Upper lobe of left lung (tissue), 6 donors: ENCODE results near the gene CDADC1. TPM values are rescaled to one million over a fixed set of nuclear protein-coding genes. Genes with fewer than 3 reads are reported as not detected.

Experiments
- ATAC-seq, 2 donors: fragments of 200-7000 bp; cut with Tn5 transposase; one replicate each; pipeline ENCODE4 v1.9.1; 2022; ENCODE audit warnings: mild to moderate bottlenecking in 2 of 2, moderate library complexity in 2 of 2; ENCODE audit not compliant: low FRiP score in 2 of 2
- DNase-seq, 2 donors: peaks; one replicate each; pipeline ENCODE4 v3.0.0-alpha.2; 2019 to 2020
- H3K27ac ChIP-seq, 4 donors: fragments of 200-600 bp; sonication (generic); one replicate each; pipeline ENCODE4 v1.5.1; 2016 to 2019
- H3K27me3 ChIP-seq, 4 donors: fragments of 200-600 bp; sonication (generic); one replicate each; pipeline ENCODE4 v1.5.1; 2017 to 2019
- H3K36me3 ChIP-seq, 4 donors: fragments of 200-600 bp; sonication (generic); one replicate each; pipeline ENCODE4 v1.5.1; 2016 to 2019
- H3K4me1 ChIP-seq, 4 donors: fragments of 200-600 bp; sonication (generic); one replicate each; pipeline ENCODE4 v1.5.1; 2018 to 2019
- H3K4me3 ChIP-seq, 4 donors: fragments of 200-600 bp; sonication (generic); one replicate each; pipeline ENCODE4 v1.5.1; 2017 to 2019; ENCODE audit warnings: mild to moderate bottlenecking in 2 of 4, moderate library complexity in 1 of 4
- H3K9me3 ChIP-seq, 4 donors: fragments of 200-600 bp; sonication (generic); one replicate each; pipeline ENCODE4 v1.5.1; 2018 to 2019
- CTCF ChIP-seq, 6 experiments: fragments of 450-650 bp in 4 of 6; fragments of 200-600 bp in 2 of 6; sonication (generic) in 2 of 6; IDR thresholded peaks; one replicate each; pipeline ENCODE4 v1.5.1; 2016 to 2019; ENCODE audit warnings: antibody characterized with exemption in 6 of 6
- EP300 ChIP-seq, 4 donors: sonication (generic); formaldehyde crosslinking; IDR thresholded peaks; one replicate each; pipeline ENCODE4 v1.5.1; 2017; ENCODE audit warnings: antibody characterized with exemption in 4 of 4, control low read depth in 2 of 4
- POLR2A ChIP-seq, 4 donors: fragments of 450-650 bp; IDR thresholded peaks; one replicate each; pipeline ENCODE4 v1.5.1; 2016 to 2017; ENCODE audit warnings: antibody characterized with exemption in 4 of 4, mild to moderate bottlenecking in 2 of 4
- POLR2AphosphoS5 ChIP-seq, 2 donors: sonication (generic); formaldehyde crosslinking; IDR thresholded peaks; one replicate each; pipeline ENCODE4 v1.5.1; 2017; ENCODE audit warnings: antibody characterized with exemption in 2 of 2
- WGBS, 2 donors: methylation state at CpG; one replicate each; pipeline ENCODE4 v1.1.5; 2017 to 2018; 5-methylcytosine and 5-hydroxymethylcytosine counted together
- total RNA-seq, 6 donors: library from RNA; depleted of rRNA in 4 of 6; stranded (reverse); fragments of >200 nt in 4 of 6; gene quantifications; one replicate each; pipeline versions ENCODE4 v1.1.0 to v1.2.1, GENCODE V29; 2016 to 2021
- donor health status: DM: no; HTN: no; CAD: no; lungs with moderate emphysema.
- donor health status: DM: no; HTN: yes; CAD: no; lungs with severe emphysema.

Gene CDADC1
- total RNA-seq, 6 donors from 2014 or later: 4.2 to 16.4 (median 10.6) TPM

GRCh38 chr13:49220856-49221589 lies 26.7 kb upstream of the CDADC1 start:
- DNase-seq: peak in 1 of 2 donors; percentile 85
- peak in 1 of 2 donors; percentile 39 for ATAC-seq

GRCh38 chr13:49221590-49221965 lies 26.1 kb upstream of the CDADC1 start:
- Histone ChIP-seq H3K36me3 (no peaks in the 10 kb centered on the region), H3K4me3 (no peak overlapping the region), H3K4me1 (peaks cover 20 to 41% (median 26%) of the 10 kb centered on the region in 4 donors), H3K9me3 (no peaks in the 10 kb centered on the region), H3K27ac (no peak overlapping the region), H3K27me3 (peaks cover 0 to 23% (median 12%) of the 10 kb centered on the region in 4 donors)
- ATAC-seq (no peak), DNase-seq (no peak)
- no peak for TF ChIP-seq EP300 (IDR thresholded peaks at IDR 0.05)
- no peak for TF ChIP-seq POLR2AphosphoS5 (IDR thresholded peaks at IDR 0.05)
- TF ChIP-seq POLR2A (IDR thresholded peaks at IDR 0.05): no peak
- TF ChIP-seq CTCF (IDR thresholded peaks at IDR 0.05): no peak
- 57 to 60% methylated on average over 4 of the region's 4 CpGs for WGBS, 2 donors

More at GRCh38 chr13:49220856-49221589, 26.7 kb upstream of the CDADC1 start:
- no peak overlapping the region for H3K27ac ChIP-seq
- peak overlapping the region in 3 of 4 donors; percentile 55 to 57 (median 56) for H3K4me3 ChIP-seq
- no peaks in the 10 kb centered on the region for H3K9me3 ChIP-seq
- peaks cover 0 to 23% (median 12%) of the 10 kb centered on the region in 4 donors for H3K27me3 ChIP-seq
- TF ChIP-seq CTCF (IDR thresholded peaks at IDR 0.05): no peak
- no peak for TF ChIP-seq POLR2AphosphoS5 (IDR thresholded peaks at IDR 0.05)
- no peak for TF ChIP-seq POLR2A (IDR thresholded peaks at IDR 0.05)
- no peak for TF ChIP-seq EP300 (IDR thresholded peaks at IDR 0.05)
- WGBS, 2 donors: 9 to 12% methylated on average over 9 to 19 of the region's 73 CpGs
- no peaks in the 10 kb centered on the region for H3K36me3 ChIP-seq
- peaks cover 20 to 41% (median 26%) of the 10 kb centered on the region in 4 donors for H3K4me1 ChIP-seq

- Histone ChIP-seq H3K4me1 (peaks cover 9 to 18% (median 11%) of the 10 kb centered on the region in 4 donors), H3K27ac (no peak overlapping the region), H3K4me3 (no peak overlapping the region), H3K27me3 (peaks cover 0 to 11% (median 6%) of the 10 kb centered on the region in 4 donors), H3K9me3 (no peaks in the 10 kb centered on the region), H3K36me3 (no peaks in the 10 kb centered on the region)
- TF ChIP-seq POLR2AphosphoS5 (IDR thresholded peaks at IDR 0.05) (no peak), CTCF (IDR thresholded peaks at IDR 0.05) (peak in 1 of 6 experiments; percentile 14)
- peak in 1 of 2 donors; percentile 44 for ATAC-seq
- 49 to 51% methylated on average over 5 of the region's 5 CpGs for WGBS, 2 donors
- DNase-seq: no peak
Measured at GRCh38 chr13:49225223-49226042, 22.3 kb upstream of the CDADC1 start.

- no peak overlapping the region for H3K4me3 ChIP-seq
- 70 to 81% methylated on average over 5 of the region's 5 CpGs for WGBS, 2 donors
- no peak for DNase-seq
- no peak overlapping the region for H3K27ac ChIP-seq
- TF ChIP-seq POLR2AphosphoS5 (IDR thresholded peaks at IDR 0.05): no peak
- TF ChIP-seq EP300 (IDR thresholded peaks at IDR 0.05): no peak
- no peak for TF ChIP-seq POLR2A (IDR thresholded peaks at IDR 0.05)
- TF ChIP-seq CTCF (IDR thresholded peaks at IDR 0.05): no peak
- no peak for ATAC-seq
- peaks cover 0 to 6% (median 2%) of the 10 kb centered on the region in 4 donors for H3K4me1 ChIP-seq
- H3K36me3 ChIP-seq: no peaks in the 10 kb centered on the region
- H3K27me3 ChIP-seq: no peaks in the 10 kb centered on the region
- no peaks in the 10 kb centered on the region for H3K9me3 ChIP-seq
Measured at GRCh38 chr13:49226613-49227012, 21.1 kb upstream of the CDADC1 start.
